C1 segment of cervical spinal cord (tissue), 14 donors: ENCODE measurements around the gene RYR3.

ENCODE experiments used
- DNase-seq, 14 donors: peaks; one replicate each; lab custom pipeline; 2025; lab: John Stamatoyannopoulos, UW

The RYR3 gene

DNA sequence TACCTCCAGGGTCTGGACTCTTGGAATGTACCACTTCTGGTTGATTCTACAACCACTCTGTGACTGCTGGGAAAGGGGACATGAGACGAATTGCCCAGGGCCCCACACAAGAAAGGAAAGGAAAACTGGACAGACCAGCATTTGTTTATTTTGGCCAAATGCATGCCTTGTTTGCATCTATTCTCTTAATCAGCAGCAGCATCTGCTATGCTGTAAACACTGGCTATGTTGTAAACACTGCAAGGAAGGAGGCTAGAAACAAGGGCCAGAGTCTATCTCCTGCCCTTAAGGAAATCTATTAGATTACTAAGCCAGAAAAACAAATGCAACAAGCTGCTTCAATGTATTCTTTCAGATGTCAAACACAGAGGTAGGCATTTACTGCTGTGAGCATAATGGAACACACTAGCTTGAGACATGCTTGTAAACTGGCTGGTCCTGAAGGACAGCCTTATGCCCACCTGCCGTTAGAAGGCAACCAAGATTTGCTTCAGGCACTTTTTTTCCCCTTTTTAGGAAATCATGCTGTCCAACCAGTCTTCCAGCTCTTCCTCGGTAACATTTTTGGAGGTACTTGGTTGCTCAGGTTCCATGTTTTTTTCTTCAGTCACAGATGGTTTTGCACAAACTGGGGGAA, 555.5 kb downstream of the RYR3 start:
- DNase-seq = no peak

DNA sequence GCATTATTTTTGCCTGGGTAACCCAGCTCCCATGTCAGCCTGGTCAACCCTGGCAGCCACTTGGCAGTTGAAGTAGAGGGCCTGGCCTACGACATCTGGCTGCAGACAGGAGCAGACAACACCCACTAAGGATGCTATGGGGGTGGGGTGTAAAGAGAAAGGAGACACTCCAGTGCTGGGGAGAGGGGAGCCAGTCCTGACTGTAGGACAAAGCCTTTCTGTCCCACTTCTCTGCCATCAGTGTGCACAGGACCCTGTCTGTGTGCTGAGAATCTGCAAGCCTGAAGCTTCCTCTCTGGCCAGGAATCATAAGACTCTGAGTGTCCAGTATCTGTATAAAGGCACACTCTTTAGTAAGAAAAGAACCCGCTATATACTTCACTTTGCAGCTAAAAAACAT, 561.2 kb downstream of the RYR3 start:
- no peak for DNase-seq

DNA sequence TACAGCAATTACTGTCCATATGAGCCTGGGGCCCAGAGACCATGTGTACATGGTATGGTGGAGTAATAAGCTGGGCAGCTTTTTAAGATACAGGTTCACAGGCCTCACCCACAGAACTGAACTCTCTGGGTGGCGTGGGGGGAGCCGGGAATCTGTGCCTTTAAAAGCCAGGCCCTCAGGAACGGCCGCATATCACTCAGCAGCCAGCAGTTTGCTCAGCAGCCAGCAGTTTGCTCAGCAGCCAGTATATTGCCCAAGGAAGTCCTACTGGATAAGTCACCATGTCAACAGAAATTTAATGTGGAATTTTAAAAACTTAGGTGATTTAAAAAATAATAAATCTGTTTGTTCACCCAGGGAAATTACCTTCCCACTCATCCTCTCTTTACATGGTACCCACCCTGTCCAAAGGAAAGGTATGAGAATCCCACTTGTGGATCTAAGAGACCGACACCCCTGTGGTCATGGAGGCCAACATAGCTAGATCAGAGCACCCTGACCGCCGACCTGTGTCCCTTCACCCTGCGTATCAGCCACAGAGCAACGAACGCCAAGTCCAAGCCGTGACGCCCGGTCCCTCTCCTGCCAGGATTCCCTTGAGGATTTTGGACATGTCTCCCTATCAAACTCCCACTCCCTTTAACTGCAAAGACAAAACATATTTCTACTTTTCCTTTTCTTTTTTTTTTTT, 561.8 kb downstream of the RYR3 start:
- DNase-seq = no peak

DNA sequence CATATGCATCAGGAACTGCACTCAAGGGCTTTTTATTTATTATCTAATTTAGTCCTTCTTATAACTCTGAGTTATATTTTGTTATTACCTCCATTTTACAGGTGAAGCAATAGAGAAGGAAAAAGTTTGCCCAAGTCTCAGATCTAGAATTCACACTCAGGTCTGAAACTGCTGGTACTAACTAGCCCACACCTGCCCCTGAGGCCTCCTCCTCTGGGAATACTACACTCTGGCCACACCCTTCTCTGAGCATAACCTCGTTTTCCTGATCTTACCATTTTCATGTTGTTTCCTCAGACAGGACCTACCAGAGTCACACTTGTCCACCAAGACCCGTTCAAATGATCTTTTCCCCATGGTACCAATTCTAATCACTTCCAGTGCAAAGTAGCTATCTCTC, 563.4 kb downstream of the RYR3 start:
- no peak for DNase-seq

DNA sequence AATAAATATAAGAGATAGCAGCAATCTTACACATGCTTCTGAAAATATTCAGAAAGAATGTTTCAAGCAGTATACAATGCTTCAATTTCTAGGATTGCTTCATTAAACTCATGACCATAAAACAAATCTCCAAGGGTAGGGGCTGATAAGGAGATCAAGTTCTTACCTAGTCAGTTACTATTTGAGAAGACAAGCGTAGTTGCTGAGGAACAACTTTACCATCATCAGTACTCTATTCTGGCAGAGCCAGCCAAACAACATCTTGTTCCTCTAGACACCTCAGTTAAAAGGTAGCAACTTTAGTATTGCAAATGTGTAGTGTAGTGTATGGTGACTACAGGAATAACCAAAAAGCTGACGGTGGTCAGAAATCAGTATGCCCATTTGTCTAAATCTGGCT, 572.2 kb downstream of the RYR3 start:
- no peak for DNase-seq

DNA sequence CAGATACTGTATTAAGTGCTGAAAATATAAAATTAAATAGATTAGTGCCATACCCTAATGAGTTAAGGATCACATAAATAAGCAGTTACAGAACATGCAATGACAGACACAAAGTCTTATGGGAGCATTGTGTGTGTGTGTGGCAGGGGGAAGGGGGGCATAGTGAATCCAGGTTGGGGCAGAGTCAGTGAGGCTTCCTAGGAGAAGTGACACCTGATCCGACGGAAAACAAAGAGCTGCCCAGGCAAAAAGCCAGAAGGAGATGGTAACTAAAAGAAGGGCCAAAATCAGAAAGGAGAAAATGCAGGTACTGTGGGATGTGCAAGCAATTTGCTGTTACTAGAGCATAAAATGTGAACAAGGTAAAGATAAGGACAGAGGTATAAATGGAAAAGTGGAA, 577.4 kb downstream of the RYR3 start:
- DNase-seq = no peak

DNA sequence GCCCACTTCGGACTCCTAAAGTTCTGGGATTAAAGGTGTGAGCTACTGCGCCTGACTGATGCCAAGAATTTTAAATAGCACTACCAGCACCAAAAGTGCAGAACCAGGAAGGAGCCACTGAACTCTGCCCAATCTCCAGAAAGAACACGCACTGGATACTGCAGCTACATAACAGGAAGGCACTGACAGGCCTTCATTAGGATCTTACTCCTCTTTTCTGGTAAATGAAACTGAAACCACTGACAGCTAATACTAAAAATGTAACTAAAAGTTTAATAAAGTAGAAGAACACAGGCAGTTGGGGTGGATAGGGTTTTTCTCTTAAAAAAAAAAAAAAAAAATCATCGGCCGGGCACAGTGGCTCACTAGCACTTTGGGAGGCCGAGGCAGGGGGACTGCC, 583.4 kb downstream of the RYR3 start:
- DNase-seq = no peak

DNA sequence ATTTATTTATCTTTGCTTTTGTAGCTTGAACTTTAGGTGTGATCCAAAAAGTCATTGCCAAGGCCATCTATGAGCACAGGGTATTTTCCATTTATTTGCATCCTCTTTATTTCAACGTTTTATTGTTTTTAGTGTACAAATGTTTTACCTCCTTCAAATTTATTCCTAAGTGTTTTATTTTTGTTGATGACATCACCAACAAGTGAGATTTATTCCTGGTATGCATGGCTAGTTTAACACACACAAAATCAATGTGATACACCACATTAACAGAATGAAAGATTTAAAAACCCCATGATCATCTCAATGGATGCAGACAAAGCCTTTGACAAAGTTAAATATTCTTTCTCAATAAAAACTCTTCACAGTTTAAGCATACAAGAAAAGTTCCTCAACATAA, 591.3 kb downstream of the RYR3 start:
- no peak for DNase-seq

DNA sequence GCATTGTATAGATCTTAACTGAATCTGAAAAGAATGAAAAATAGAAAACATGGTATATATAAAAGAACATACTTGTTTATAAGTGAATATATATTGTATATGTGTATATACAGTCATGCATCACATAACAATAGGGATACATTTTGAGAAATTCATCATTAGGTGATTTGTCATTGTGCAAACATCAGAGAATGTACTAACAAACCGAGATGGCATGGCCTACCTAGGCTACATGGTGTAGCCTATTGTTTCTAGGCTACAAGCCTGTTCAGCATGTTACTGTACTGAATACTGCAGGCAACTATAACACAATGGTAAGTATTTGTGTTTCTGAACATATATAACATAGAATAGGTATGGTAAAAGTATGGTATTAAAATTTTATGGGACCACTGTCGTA, 592.9 kb downstream of the RYR3 start:
- DNase-seq = no peak

DNA sequence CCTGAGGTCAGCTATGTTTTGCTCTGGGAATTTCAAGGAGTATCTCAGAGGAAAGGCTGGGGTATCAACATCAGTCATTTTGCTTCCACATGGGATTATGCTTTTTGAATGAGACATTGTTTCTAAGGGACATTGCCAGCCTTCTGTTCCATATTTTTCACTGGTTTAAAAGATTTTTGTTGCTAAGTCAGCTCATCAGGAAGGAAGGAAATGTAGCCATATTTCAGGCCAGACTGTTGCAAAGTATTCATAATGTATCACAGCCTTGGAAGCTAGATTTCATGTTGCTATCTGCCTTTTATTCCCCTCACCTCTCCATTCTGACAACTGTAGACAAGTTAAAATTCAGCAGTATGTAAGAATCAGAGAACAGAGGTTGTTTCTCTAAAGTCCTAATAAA, 596.6 kb downstream of the RYR3 start:
- no peak for DNase-seq

DNA sequence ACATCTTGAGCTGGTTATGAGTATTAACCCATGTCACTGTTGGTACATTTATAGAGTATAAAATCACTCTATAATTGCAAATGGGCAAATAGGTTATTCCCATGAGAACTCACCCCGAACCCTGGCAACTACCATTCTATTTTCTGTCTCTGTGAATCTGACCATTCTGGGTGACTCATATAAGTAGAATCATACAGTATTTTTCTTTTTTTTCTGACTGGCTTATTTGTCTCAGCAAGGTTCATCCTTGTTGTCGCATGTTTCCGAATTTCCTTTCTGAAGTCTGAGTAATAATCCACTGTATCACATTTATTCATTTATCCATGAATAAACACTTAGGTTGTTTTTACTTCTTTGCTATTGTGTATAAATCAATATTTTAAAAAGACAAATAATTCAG, 597.6 kb downstream of the RYR3 start:
- no peak for DNase-seq

DNA sequence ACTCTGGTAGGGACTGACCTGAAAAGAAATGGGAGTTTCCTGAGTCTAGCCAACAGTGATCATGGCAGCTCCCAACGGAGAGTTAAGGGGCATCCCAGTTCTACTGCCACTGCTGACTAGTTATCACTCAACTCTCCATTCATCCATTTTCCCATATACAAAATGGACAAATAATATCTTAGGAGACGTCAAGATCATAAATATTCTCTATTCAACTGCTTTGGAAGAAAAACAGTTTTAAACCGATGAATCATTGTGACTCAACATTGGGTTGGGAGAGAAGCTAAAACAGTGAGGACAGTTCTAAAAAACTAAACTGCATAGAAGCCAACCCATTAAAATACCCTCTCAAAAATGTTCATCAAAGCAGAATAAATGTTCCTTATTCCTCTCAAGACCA, 600.0 kb downstream of the RYR3 start:
- DNase-seq = no peak

DNA sequence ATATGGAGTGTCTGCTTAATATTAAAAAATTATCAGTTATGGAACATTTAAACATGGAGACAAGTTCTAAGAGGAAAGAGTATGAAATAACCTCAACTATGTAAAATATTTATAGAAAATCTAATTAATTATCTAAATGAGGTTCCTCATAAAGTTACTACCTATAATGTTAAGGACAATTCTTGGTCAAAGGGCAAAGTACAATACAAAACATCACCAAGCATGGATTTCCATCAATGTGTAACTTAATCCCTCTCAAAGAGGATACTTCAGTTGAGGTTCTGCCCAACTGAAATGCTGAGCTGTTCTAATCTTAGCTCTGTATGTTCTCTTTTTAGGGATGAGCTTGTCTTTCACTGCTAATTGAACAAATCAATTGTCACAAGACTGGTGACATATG, 601.6 kb downstream of the RYR3 start:
- DNase-seq = no peak

DNA sequence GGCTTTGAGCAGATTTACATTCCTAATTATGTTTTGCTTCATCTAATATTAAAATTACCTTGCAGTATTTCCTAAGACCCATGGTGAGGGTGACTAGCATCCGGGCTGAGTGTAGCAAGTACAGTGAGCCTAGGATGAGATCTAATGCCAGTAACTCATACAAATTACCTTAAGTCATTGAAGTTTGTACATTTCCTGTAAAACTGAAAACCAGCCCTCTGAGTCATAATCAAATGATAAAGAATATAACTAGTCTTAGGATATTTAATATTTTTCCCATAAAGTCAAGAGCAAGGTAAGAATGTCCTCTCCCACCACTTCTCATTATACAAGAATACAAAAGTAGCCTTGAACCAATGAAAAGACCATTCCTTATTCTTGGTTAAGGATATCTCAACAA, 602.7 kb downstream of the RYR3 start:
- DNase-seq = no peak
